DND-41 (cell line): ENCODE data around the gene SLC24A5.

Experiments
- EZH2 ChIP-seq: IDR thresholded peaks from 3 replicates; pipeline ENCODE4 v1.6.1; 2012; ENCODE audit warnings: borderline replicate concordance, low read depth, mild to moderate bottlenecking, moderate library complexity, low read length, inconsistent platforms; ENCODE audit not compliant: severe bottlenecking
- TF ChIP-seq, protein P1 (sequence below): IDR thresholded peaks from 2 replicates; pipeline ENCODE4 v1.5.1; 2012; ENCODE audit warnings: borderline replicate concordance, low read length, moderate library complexity, mild to moderate bottlenecking; ENCODE audit not compliant: poor library complexity, severe bottlenecking; ENCODE audit errors: extremely low read depth

DNA sequence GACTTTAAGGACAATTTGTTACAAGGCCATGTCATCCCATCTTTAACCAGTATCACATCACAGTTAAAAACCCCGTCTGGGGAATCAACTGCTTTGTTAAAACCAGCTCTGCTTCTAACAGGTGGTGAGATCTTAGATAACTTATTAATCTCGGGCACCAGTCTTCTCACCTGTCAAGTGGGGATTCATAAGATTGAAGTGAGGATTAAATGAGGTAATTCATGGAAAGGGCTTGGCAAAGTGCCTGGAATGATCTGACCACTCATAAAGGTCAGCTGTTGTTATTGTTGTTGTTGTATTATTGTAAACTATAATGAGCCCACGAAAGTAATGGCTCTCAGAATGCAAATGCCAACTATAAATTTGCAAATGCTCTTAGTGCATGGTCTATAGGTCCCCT lies 30.1 kb upstream of the SLC24A5 start:
- TF ChIP-seq, protein P1, sequence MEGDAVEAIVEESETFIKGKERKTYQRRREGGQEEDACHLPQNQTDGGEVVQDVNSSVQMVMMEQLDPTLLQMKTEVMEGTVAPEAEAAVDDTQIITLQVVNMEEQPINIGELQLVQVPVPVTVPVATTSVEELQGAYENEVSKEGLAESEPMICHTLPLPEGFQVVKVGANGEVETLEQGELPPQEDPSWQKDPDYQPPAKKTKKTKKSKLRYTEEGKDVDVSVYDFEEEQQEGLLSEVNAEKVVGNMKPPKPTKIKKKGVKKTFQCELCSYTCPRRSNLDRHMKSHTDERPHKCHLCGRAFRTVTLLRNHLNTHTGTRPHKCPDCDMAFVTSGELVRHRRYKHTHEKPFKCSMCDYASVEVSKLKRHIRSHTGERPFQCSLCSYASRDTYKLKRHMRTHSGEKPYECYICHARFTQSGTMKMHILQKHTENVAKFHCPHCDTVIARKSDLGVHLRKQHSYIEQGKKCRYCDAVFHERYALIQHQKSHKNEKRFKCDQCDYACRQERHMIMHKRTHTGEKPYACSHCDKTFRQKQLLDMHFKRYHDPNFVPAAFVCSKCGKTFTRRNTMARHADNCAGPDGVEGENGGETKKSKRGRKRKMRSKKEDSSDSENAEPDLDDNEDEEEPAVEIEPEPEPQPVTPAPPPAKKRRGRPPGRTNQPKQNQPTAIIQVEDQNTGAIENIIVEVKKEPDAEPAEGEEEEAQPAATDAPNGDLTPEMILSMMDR = no peak
- no peak for TF ChIP-seq EZH2
